Prostate gland (tissue), 2 donors: ENCODE results near the gene YPEL3.

ENCODE experiments used
- POLR2A ChIP-seq: fragments of 450-650 bp; IDR thresholded peaks from one replicate; pipeline ENCODE4 v1.6.1; 2016; ENCODE audit warnings: antibody characterized with exemption, mild to moderate bottlenecking
- POLR2AphosphoS5 ChIP-seq: sonication (generic); formaldehyde crosslinking; IDR thresholded peaks from one replicate; pipeline ENCODE4 v1.6.1; 2017; ENCODE audit warnings: antibody characterized with exemption
- TF ChIP-seq, protein P1 (sequence below), 4 experiments: fragments of 200-600 bp in 2 of 4; fragments of 450-650 bp in 2 of 4; sonication (generic) in 2 of 4; IDR thresholded peaks; 1 replicate in 3 of 4; 2 replicates in 1 of 4; pipeline ENCODE4 v1.5.1; 2016 to 2019; ENCODE audit warnings: antibody characterized with exemption in 4 of 4, mild to moderate bottlenecking in 2 of 4, moderate library complexity in 2 of 4

DNA sequence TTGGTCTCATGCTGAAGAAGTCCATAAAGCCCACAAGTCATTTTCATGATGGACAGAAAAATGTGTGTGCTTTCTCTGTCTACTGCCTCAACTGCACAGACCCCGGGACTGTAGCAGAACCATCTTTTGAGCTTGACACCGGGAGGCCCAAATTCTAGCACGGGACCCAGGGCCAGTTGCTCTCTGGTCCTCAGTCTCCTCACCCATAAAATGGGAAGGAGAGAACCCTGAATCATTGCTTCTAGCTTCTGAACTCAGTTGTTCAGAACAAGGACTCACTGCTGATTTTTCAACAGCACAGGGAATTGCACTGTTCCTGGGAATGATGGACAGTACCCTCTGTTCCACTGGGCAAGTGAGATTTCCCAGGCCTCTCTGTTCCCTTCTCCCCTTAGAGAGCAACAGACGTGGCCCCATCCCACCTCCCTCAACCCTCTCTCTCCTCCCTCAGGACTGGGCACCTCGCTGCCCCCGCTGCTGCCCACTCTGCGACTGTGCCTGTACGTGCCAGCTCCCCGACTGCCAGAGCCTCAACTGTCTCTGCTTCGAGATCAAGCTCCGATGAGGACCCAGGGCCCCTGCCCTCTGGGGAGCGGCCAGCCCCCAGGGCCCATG lies 32.6 kb downstream of the YPEL3 start:
- TF ChIP-seq, protein P1, sequence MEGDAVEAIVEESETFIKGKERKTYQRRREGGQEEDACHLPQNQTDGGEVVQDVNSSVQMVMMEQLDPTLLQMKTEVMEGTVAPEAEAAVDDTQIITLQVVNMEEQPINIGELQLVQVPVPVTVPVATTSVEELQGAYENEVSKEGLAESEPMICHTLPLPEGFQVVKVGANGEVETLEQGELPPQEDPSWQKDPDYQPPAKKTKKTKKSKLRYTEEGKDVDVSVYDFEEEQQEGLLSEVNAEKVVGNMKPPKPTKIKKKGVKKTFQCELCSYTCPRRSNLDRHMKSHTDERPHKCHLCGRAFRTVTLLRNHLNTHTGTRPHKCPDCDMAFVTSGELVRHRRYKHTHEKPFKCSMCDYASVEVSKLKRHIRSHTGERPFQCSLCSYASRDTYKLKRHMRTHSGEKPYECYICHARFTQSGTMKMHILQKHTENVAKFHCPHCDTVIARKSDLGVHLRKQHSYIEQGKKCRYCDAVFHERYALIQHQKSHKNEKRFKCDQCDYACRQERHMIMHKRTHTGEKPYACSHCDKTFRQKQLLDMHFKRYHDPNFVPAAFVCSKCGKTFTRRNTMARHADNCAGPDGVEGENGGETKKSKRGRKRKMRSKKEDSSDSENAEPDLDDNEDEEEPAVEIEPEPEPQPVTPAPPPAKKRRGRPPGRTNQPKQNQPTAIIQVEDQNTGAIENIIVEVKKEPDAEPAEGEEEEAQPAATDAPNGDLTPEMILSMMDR (IDR thresholded peaks at IDR 0.05) = no peak
- TF ChIP-seq POLR2AphosphoS5 = no peak
- TF ChIP-seq POLR2A = no peak
